Neural cell (in vitro differentiated cells): ENCODE results near the gene XKRX. TPM values are rescaled to one million over a fixed set of nuclear protein-coding genes. Genes with fewer than 3 reads are reported as not detected.

Source experiments
- H2AFZ ChIP-seq: fragments of 200-600, 300-800 bp; sonication (generic), shearing (Covaris generic); 2 replicates; pipeline ENCODE4 v1.6.0; 2014; ENCODE audit warnings: low read depth, mild to moderate bottlenecking, antibody characterized with exemption, low read length, moderate library complexity
- H3F3A ChIP-seq: fragments of 200-600 bp; shearing (Covaris generic); 2 replicates; pipeline ENCODE4 v1.6.1; 2016; ENCODE audit warnings: mild to moderate bottlenecking, moderate library complexity, mixed read lengths, antibody characterized with exemption, low read length; ENCODE audit not compliant: insufficient read depth, poor library complexity, severe bottlenecking
- H3K27ac ChIP-seq: fragments of 200-600, 300-800 bp; sonication (generic), shearing (Covaris generic); 2 replicates; pipeline ENCODE4 v1.5.1; 2014; ENCODE audit warnings: mild to moderate bottlenecking, low read length, moderate library complexity
- H3K27me3 ChIP-seq: fragments of 300-800, 200-600 bp; sonication (generic), shearing (Covaris generic); 2 replicates; pipeline ENCODE4 v1.6.0; 2014; ENCODE audit warnings: mild to moderate bottlenecking, low read depth, low read length, moderate library complexity; ENCODE audit not compliant: insufficient read depth
- H3K36me3 ChIP-seq: fragments of 300-800, 200-600 bp; sonication (generic), shearing (Covaris generic); 2 replicates; pipeline ENCODE4 v1.5.1; 2014; ENCODE audit warnings: mild to moderate bottlenecking, antibody characterized with exemption, low read length, moderate library complexity; ENCODE audit not compliant: insufficient read depth
- H3K4me2 ChIP-seq: fragments of 300-800, 200-600 bp; sonication (generic), shearing (Covaris generic); 2 replicates; pipeline ENCODE4 v1.6.0; 2014; ENCODE audit warnings: mild to moderate bottlenecking, low read length
- H3K4me3 ChIP-seq: fragments of 300-800, 200-600 bp; sonication (generic), shearing (Covaris generic); 2 replicates; pipeline ENCODE4 v1.5.1; 2014; ENCODE audit warnings: mild to moderate bottlenecking, low read length, moderate library complexity
- H3K79me2 ChIP-seq: fragments of 200-600 bp; shearing (Covaris generic); replicated peaks from 2 replicates; pipeline ENCODE4 v1.6.0; 2014; ENCODE audit warnings: mild to moderate bottlenecking, low read length, moderate library complexity; ENCODE audit not compliant: insufficient read depth
- H3K9ac ChIP-seq: fragments of 300-800, 200-600 bp; sonication (generic), shearing (Covaris generic); 2 replicates; pipeline ENCODE4 v1.6.1; 2016; ENCODE audit warnings: mild to moderate bottlenecking, low read length, mixed read lengths
- H3K9me2 ChIP-seq: fragments of 200-600 bp; shearing (Covaris generic); 2 replicates; pipeline ENCODE4 v1.6.1; 2016; ENCODE audit warnings: mild to moderate bottlenecking, low read length, mixed read lengths; ENCODE audit not compliant: insufficient read depth
- H3K9me3 ChIP-seq: fragments of 200-600, 300-800 bp; sonication (generic), shearing (Covaris generic); 2 replicates; pipeline ENCODE4 v1.6.1; 2016; ENCODE audit warnings: mild to moderate bottlenecking, mixed run types, low read length, moderate library complexity, mixed read lengths
- H4K20me1 ChIP-seq: fragments of 200-600 bp; shearing (Covaris generic); 2 replicates; pipeline ENCODE4 v1.6.1; 2016; ENCODE audit warnings: mild to moderate bottlenecking, mixed run types; ENCODE audit not compliant: insufficient read depth
- EP300 ChIP-seq: fragments of 450-650 bp; conservative IDR thresholded peaks from 2 replicates; pipeline ENCODE4 v1.6.1; 2014; ENCODE audit warnings: antibody characterized with exemption, mild to moderate bottlenecking, moderate library complexity; ENCODE audit not compliant: poor library complexity, severe bottlenecking
- EZH2 ChIP-seq: fragments of 200-600, 300-800 bp; shearing (Covaris generic), sonication (generic); IDR thresholded peaks from 2 replicates; pipeline ENCODE4 v1.6.1; 2014; ENCODE audit warnings: antibody characterized with exemption, low read length, borderline replicate concordance, mild to moderate bottlenecking; ENCODE audit not compliant: insufficient read depth, poor library complexity, severe bottlenecking
- MXI1 ChIP-seq: fragments of 450-650 bp; conservative IDR thresholded peaks from 2 replicates; pipeline ENCODE4 v1.6.1; 2014; ENCODE audit warnings: antibody characterized with exemption, mild to moderate bottlenecking; ENCODE audit not compliant: poor library complexity, severe bottlenecking
- POLR2AphosphoS5 ChIP-seq: IDR thresholded peaks from 2 replicates; pipeline ENCODE4 v1.6.1; 2012
- RAD21 ChIP-seq: fragments of 450-650 bp; conservative IDR thresholded peaks from 2 replicates; pipeline ENCODE4 v1.6.1; 2014; ENCODE audit warnings: antibody characterized with exemption, mild to moderate bottlenecking, moderate library complexity
- SMC3 ChIP-seq: fragments of 450-650 bp; conservative IDR thresholded peaks from 2 replicates; pipeline ENCODE4 v1.6.1; 2014; ENCODE audit warnings: antibody characterized with exemption, mild to moderate bottlenecking, moderate library complexity; ENCODE audit not compliant: poor library complexity
- TAF1 ChIP-seq: IDR thresholded peaks from 2 replicates; pipeline ENCODE4 v1.6.1; 2012; ENCODE audit warnings: low read depth
- polyA plus RNA-seq: library from polyadenylated mRNA; depleted of rRNA; stranded (reverse); fragments of >200 nt; gene quantifications from 2 replicates; pipeline ENCODE4 v1.2.3, GENCODE V29; 2014
- TF ChIP-seq, protein P1 (sequence below): fragments of 450-650 bp; IDR thresholded peaks from 2 replicates; pipeline ENCODE4 v1.5.1; 2014; ENCODE audit warnings: antibody characterized with exemption, mild to moderate bottlenecking, moderate library complexity; ENCODE audit not compliant: poor library complexity, severe bottlenecking
- TF ChIP-seq, protein P2 (sequence below): IDR thresholded peaks from 2 replicates; pipeline ENCODE4 v1.6.1; 2012; ENCODE audit warnings: borderline replicate concordance

XKRX gene
- polyA plus RNA-seq, 1 donor from 2014 or later: not detected

DNA sequence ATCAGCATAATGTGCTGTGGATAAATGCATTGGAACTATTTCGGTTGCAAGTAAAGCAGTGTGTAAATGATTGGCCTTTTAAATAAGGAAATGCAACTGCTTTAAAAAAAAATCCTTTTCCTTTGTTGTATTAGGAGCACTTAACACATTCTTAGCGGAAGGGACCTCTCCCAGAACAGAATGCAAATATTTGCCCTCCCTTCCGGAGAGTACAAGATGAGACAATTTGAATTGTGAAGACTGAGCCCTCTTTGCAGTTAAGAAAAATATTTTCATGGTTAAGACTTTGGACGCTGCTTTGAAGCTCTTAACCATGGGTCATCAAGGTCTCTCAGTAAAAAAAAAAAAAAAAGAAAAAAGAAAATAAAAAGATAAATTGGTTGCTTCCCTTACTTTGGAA lies 45.1 kb downstream of the XKRX start:
- Histone ChIP-seq H3K79me2 (no peaks in the 10 kb centered on the region), H3K27ac (no peak overlapping the region), H3K9me3 (no peaks in the 10 kb centered on the region), H2AFZ (no peak overlapping the region), H3K4me3 (no peak overlapping the region), H3K9me2 (no peaks in the 10 kb centered on the region), H3K27me3 (no peaks in the 10 kb centered on the region), H3K4me2 (no peak overlapping the region), H4K20me1 (no peaks in the 10 kb centered on the region), H3K36me3 (no peaks in the 10 kb centered on the region), H3K9ac (no peak overlapping the region), H3F3A (no peaks in the 10 kb centered on the region)
- TF ChIP-seq EZH2: no peak
- TF ChIP-seq RAD21: no peak
- TF ChIP-seq, protein P1, sequence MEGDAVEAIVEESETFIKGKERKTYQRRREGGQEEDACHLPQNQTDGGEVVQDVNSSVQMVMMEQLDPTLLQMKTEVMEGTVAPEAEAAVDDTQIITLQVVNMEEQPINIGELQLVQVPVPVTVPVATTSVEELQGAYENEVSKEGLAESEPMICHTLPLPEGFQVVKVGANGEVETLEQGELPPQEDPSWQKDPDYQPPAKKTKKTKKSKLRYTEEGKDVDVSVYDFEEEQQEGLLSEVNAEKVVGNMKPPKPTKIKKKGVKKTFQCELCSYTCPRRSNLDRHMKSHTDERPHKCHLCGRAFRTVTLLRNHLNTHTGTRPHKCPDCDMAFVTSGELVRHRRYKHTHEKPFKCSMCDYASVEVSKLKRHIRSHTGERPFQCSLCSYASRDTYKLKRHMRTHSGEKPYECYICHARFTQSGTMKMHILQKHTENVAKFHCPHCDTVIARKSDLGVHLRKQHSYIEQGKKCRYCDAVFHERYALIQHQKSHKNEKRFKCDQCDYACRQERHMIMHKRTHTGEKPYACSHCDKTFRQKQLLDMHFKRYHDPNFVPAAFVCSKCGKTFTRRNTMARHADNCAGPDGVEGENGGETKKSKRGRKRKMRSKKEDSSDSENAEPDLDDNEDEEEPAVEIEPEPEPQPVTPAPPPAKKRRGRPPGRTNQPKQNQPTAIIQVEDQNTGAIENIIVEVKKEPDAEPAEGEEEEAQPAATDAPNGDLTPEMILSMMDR: no peak
- TF ChIP-seq POLR2AphosphoS5: no peak
- TF ChIP-seq, protein P2, sequence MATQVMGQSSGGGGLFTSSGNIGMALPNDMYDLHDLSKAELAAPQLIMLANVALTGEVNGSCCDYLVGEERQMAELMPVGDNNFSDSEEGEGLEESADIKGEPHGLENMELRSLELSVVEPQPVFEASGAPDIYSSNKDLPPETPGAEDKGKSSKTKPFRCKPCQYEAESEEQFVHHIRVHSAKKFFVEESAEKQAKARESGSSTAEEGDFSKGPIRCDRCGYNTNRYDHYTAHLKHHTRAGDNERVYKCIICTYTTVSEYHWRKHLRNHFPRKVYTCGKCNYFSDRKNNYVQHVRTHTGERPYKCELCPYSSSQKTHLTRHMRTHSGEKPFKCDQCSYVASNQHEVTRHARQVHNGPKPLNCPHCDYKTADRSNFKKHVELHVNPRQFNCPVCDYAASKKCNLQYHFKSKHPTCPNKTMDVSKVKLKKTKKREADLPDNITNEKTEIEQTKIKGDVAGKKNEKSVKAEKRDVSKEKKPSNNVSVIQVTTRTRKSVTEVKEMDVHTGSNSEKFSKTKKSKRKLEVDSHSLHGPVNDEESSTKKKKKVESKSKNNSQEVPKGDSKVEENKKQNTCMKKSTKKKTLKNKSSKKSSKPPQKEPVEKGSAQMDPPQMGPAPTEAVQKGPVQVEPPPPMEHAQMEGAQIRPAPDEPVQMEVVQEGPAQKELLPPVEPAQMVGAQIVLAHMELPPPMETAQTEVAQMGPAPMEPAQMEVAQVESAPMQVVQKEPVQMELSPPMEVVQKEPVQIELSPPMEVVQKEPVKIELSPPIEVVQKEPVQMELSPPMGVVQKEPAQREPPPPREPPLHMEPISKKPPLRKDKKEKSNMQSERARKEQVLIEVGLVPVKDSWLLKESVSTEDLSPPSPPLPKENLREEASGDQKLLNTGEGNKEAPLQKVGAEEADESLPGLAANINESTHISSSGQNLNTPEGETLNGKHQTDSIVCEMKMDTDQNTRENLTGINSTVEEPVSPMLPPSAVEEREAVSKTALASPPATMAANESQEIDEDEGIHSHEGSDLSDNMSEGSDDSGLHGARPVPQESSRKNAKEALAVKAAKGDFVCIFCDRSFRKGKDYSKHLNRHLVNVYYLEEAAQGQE: no peak
- TF ChIP-seq EP300: no peak
- TF ChIP-seq TAF1: no peak
- TF ChIP-seq SMC3: no peak
- TF ChIP-seq MXI1: no peak

DNA sequence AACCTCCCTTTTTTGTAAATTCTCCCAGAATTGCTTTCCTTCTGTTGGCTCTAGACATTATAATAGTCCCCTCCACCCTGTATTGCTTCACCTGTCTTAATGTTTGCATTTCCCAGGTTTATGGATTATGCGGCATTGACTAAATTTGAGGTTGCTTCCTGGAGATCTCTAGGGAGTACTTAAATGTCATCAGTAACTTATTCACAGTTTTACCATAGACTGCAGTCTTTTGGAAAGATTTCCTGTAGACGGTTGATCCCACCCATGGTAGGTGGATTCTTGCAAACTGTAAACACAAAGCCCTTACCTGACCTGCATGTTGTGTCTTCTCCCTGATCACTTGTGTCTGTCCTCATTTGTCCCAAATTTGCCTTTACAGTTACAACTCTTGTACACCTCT lies 48.3 kb downstream of the XKRX start:
- no peak overlapping the region for H3K4me3 ChIP-seq
- H3K9me2 ChIP-seq: no peaks in the 10 kb centered on the region
- no peaks in the 10 kb centered on the region for H3K27me3 ChIP-seq
- H3K9ac ChIP-seq: no peak overlapping the region
- no peak overlapping the region for H2AFZ ChIP-seq
- no peaks in the 10 kb centered on the region for H3F3A ChIP-seq
- no peak overlapping the region for H3K4me2 ChIP-seq
- no peaks in the 10 kb centered on the region for H3K36me3 ChIP-seq
- H4K20me1 ChIP-seq: no peaks in the 10 kb centered on the region
- no peaks in the 10 kb centered on the region for H3K9me3 ChIP-seq
- no peak for TF ChIP-seq SMC3
- no peak for TF ChIP-seq EP300
- TF ChIP-seq, protein P1: no peak
- TF ChIP-seq POLR2AphosphoS5: no peak
- TF ChIP-seq RAD21: no peak
- no peak for TF ChIP-seq MXI1
- no peaks in the 10 kb centered on the region for H3K79me2 ChIP-seq
- no peak overlapping the region for H3K27ac ChIP-seq
